Activated naive CD4-positive, alpha-beta T cell treated with Interleukin-2 at 50 U/mL for 16 hours (primary cell): Measurements from ENCODE around the gene SMNDC1.

Experiments used
- DNase-seq: peaks from one replicate; pipeline ENCODE4 v3.0.0-alpha.2; 2020

The SMNDC1 gene

DNA sequence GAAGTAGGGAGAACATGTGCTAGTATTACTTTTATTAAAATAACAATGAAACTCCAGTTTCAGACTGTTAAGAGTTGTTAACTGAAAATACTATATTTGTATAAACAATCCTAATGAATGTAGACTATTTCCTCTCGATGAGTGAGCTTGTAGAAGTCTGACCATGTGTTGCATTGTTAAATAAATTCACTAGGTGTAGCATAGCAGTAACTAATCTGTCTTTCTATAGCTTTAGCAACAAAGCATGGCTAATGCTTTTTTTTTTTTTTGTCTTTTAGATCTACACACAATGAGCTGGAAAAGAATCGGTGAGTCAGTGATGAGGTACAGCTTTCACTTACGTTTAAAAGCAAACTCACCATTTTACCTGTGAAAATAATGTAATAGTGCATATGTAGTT, 60.2 kb downstream of the SMNDC1 start:
- no peak for DNase-seq

DNA sequence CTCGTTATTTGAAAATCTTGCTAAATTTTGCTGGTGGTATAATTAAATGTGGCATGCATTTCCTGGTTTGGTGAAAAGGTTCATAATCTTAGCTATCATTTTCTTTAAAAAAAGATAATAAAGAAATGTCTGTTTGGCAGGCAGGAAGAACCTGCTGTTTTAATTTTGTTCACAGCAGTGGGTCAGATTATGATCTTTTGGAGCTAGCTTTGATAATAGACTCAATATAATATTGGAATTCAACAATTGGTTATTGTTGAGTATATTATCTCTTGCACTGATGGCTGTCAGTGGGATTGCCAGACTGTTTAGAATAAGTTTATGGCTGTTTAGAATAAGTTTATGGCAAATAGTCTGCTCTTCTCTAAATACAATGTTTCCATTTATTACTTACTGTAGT, 62.2 kb downstream of the SMNDC1 start:
- no peak for DNase-seq

DNA sequence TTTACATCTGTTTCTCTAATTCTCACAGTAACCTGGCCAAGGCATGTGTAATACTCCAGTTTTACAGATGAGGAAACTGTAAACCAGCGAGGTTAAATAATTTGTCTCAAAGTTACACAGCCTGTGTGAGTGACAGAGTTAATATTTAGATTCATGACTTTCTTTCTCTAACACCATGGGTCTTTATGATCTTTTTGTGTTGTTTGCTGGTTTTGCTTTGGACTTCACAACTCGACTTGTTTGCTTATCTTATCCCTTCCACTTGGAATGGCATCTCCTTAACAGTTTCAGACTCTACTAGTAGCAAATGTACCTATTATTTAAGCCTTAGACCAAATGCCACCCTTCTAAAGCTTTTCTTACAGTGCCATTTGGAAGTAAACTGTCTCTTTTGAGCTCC, 62.9 kb downstream of the SMNDC1 start:
- DNase-seq, result no peak

DNA sequence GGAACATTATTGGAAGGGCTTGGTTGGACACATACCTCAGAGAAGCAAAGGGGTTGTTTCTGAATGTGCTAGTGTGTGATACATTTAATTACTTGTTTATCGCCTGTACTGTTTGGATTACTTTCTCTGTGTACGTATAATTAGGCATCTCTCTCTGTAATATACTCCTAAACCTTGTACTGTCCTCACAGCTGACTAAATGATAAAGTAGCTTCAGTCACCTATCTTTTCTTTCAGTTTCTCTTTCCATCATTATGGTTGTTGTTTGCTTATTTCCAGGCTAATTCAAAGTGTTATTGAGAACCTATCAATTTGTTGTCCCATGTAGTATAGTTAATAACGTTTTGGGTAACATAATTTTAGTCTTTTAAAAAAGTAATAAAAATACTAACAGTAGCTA, 63.3 kb downstream of the SMNDC1 start:
- DNase-seq, result no peak
